HepG2 (cell line): Measurements from ENCODE around the gene NFE2. TPM values are rescaled to one million over a fixed set of nuclear protein-coding genes. Genes with fewer than 3 reads are reported as not detected.

Experiments
- CBFB ChIP-seq: sonication (generic); formaldehyde crosslinking; IDR thresholded peaks from 2 replicates; pipeline ENCODE4 v1.4.0; 2020; ENCODE audit warnings: missing genetic modification reagents
- CCAR2 ChIP-seq: fragments of 200-400 bp; formaldehyde crosslinking; optimal IDR thresholded peaks from 2 replicates; pipeline ENCODE3; 2018; ENCODE audit warnings: low read depth, mild to moderate bottlenecking, low read length, moderate library complexity
- CENPX ChIP-seq: sonication (generic); formaldehyde crosslinking; IDR thresholded peaks from 2 replicates; pipeline ENCODE4 v1.9.0; 2021; ENCODE audit warnings: mild to moderate bottlenecking, missing genetic modification reagents, moderate library complexity
- DPF2 ChIP-seq: sonication (generic); formaldehyde crosslinking; IDR thresholded peaks from 2 replicates; pipeline ENCODE4 v1.4.0; 2020; ENCODE audit warnings: mild to moderate bottlenecking, low read depth, missing genetic modification reagents, borderline replicate concordance
- ELF4 ChIP-seq: sonication (generic); formaldehyde crosslinking; IDR thresholded peaks from 2 replicates; pipeline ENCODE4 v1.5.0; 2020; ENCODE audit warnings: missing genetic modification reagents, mild to moderate bottlenecking, moderate library complexity, borderline replicate concordance
- FOXM1 ChIP-seq: sonication (generic); formaldehyde crosslinking; IDR thresholded peaks from 2 replicates; pipeline ENCODE4 v1.5.0; 2020; ENCODE audit warnings: missing genetic modification reagents
- HCFC1 ChIP-seq: fragments of 150-350 bp; IDR thresholded peaks from 2 replicates; pipeline ENCODE4 v1.6.1; 2014; ENCODE audit warnings: low read depth, low read length
- HDAC2 ChIP-seq: sonication (generic); formaldehyde crosslinking; IDR thresholded peaks from 2 replicates; pipeline ENCODE4 v1.4.0; 2020; ENCODE audit warnings: missing genetic modification reagents
- HMG20B ChIP-seq: conservative IDR thresholded peaks from 2 replicates; pipeline ENCODE4 v1.6.1; 2016; ENCODE audit warnings: missing genetic modification reagents, missing compliant biosample characterization
- IRF2 ChIP-seq: IDR thresholded peaks from 2 replicates; pipeline ENCODE4 v1.6.1; 2018; ENCODE audit warnings: missing genetic modification reagents, missing compliant biosample characterization
- LCORL ChIP-seq, 2 experiments: fragments of 450-650 bp in 1 of 2; sonication (generic) in 1 of 2; formaldehyde crosslinking in 1 of 2; IDR thresholded peaks; 2 replicates each; pipeline versions ENCODE4 v1.5.0 to v1.6.1; 2017 to 2020; ENCODE audit warnings: antibody characterized with exemption in 1 of 2, missing genetic modification reagents in 1 of 2
- MBNL3 ChIP-seq: fragments of 250-450 bp; sonication (Bioruptor Pico); conservative IDR thresholded peaks from 2 replicates; pipeline ENCODE4 v1.8.0; 2022; ENCODE audit warnings: mild to moderate bottlenecking, inconsistent platforms
- MTA1 ChIP-seq: sonication (generic); formaldehyde crosslinking; IDR thresholded peaks from 2 replicates; pipeline ENCODE4 v1.4.0; 2020; ENCODE audit warnings: missing genetic modification reagents, mild to moderate bottlenecking, borderline replicate concordance
- NFIC ChIP-seq: IDR thresholded peaks from 2 replicates; pipeline ENCODE4 v1.6.1; 2012; ENCODE audit warnings: mild to moderate bottlenecking, low read length, inconsistent platforms
- NPAS2 ChIP-seq: sonication (generic); formaldehyde crosslinking; IDR thresholded peaks from 2 replicates; pipeline ENCODE4 v1.8.0; 2022; ENCODE audit warnings: mild to moderate bottlenecking, missing genetic modification reagents, borderline replicate concordance
- PRPF4 ChIP-seq: fragments of 200-400 bp; formaldehyde crosslinking; IDR thresholded peaks from 2 replicates; pipeline ENCODE4 v1.6.1; 2016; ENCODE audit warnings: low read length, low read depth; ENCODE audit not compliant: poor library complexity, severe bottlenecking
- RXRA ChIP-seq: sonication (generic); formaldehyde crosslinking; IDR thresholded peaks from 2 replicates; pipeline ENCODE4 v1.5.1; 2020; ENCODE audit warnings: missing genetic modification reagents
- SALL2 ChIP-seq: sonication (generic); formaldehyde crosslinking; IDR thresholded peaks from 2 replicates; pipeline ENCODE4 v1.8.1; 2023; ENCODE audit warnings: mild to moderate bottlenecking, missing genetic modification reagents, inconsistent platforms
- SETDB1 ChIP-seq: sonication (generic); formaldehyde crosslinking; IDR thresholded peaks from 2 replicates; pipeline ENCODE4 v1.5.1; 2020; ENCODE audit warnings: missing genetic modification reagents, mild to moderate bottlenecking, borderline replicate concordance
- TCF7 ChIP-seq: sonication (generic); IDR thresholded peaks from 2 replicates; pipeline ENCODE4 v1.6.1; 2016; ENCODE audit warnings: antibody characterized with exemption, low read depth
- WIZ ChIP-seq: sonication (generic); formaldehyde crosslinking; IDR thresholded peaks from 2 replicates; pipeline ENCODE4 v1.5.1; 2020; ENCODE audit warnings: mild to moderate bottlenecking, missing genetic modification reagents
- ZFY ChIP-seq: sonication (generic); formaldehyde crosslinking; IDR thresholded peaks from 2 replicates; pipeline ENCODE4 v1.4.0; 2020; ENCODE audit warnings: missing genetic modification reagents
- ZMYM4 ChIP-seq: sonication (generic); formaldehyde crosslinking; IDR thresholded peaks from 2 replicates; pipeline ENCODE4 v1.8.1; 2023; ENCODE audit warnings: mild to moderate bottlenecking, missing genetic modification reagents
- ZNF143 ChIP-seq: sonication (generic); formaldehyde crosslinking; IDR thresholded peaks from 2 replicates; pipeline ENCODE4 v1.4.0; 2020; ENCODE audit warnings: missing genetic modification reagents
- ZNF30 ChIP-seq: sonication (generic); formaldehyde crosslinking; IDR thresholded peaks from 2 replicates; pipeline ENCODE4 v1.5.0; 2020; ENCODE audit warnings: mild to moderate bottlenecking, missing genetic modification reagents
- ZNF510 ChIP-seq: sonication (generic); formaldehyde crosslinking; IDR thresholded peaks from 2 replicates; pipeline ENCODE4 v1.4.0; 2020; ENCODE audit warnings: low read depth, mild to moderate bottlenecking, missing genetic modification reagents
- ZNF678 ChIP-seq: sonication (generic); formaldehyde crosslinking; IDR thresholded peaks from 2 replicates; pipeline ENCODE4 v1.4.0; 2020; ENCODE audit warnings: mild to moderate bottlenecking, missing genetic modification reagents
- ZNF782 ChIP-seq: sonication (generic); formaldehyde crosslinking; IDR thresholded peaks from 2 replicates; pipeline ENCODE4 v1.4.0; 2020; ENCODE audit warnings: missing genetic modification reagents, mild to moderate bottlenecking, borderline replicate concordance
- ZSCAN30 ChIP-seq: sonication (generic); formaldehyde crosslinking; IDR thresholded peaks from 2 replicates; pipeline ENCODE4 v1.5.0; 2020; ENCODE audit warnings: mild to moderate bottlenecking, missing genetic modification reagents
- polyA plus RNA-seq, 8 experiments: library from polyadenylated mRNA; depleted of rRNA in 3 of 8; stranded (reverse) in 7 of 8; unstranded in 1 of 8; fragments of >200 nt; fragmentation: Illumina TruSeq in 4 of 8; extraction: Trizol in 4 of 8; gene quantifications; 2 replicates each; pipeline versions ENCODE4 v1.2.1 to v1.2.3, GENCODE V29; 2011 to 2016; ENCODE audit warnings: low read depth in 4 of 8, missing spikeins in 1 of 8, mixed read lengths in 1 of 8; ENCODE audit not compliant: insufficient read depth in 1 of 8
- total RNA-seq, 5 experiments: library from RNA; depleted of rRNA; stranded (reverse); fragments of >200 nt; fragmentation: Illumina TruSeq; extraction: Trizol; gene quantifications; 2 replicates each; pipeline ENCODE4 v1.2.3, GENCODE V29; 2016; ENCODE audit warnings: low read depth in 1 of 5
- TF ChIP-seq, protein P1 (sequence below): sonication (generic); formaldehyde crosslinking; IDR thresholded peaks from 2 replicates; pipeline ENCODE4 v1.8.0; 2022; ENCODE audit warnings: mild to moderate bottlenecking, missing genetic modification reagents, moderate library complexity
- TF ChIP-seq, protein P2 (sequence below): sonication (generic); formaldehyde crosslinking; IDR thresholded peaks from 2 replicates; pipeline ENCODE4 v1.4.0; 2020; ENCODE audit warnings: missing genetic modification reagents

The NFE2 gene
- total and polyA plus RNA-seq, 2 of the 13 experiments (the other 11 are each of a cell fraction or from before 2014, with no cell fraction given): 4.5 to 7.8 TPM

GRCh38 chr12:54294152-54294952, 6.5 kb downstream of the NFE2 start (continued):
- TF ChIP-seq MBNL3 (no peak), DPF2 (peak; percentile 57; the same call in 1 of the 2 replicates), HDAC2 (CRISPR knock-in tag) (peak; percentile 41; the same call in 1 of the 2 replicates), SETDB1 (no peak), FOXM1 (CRISPR knock-in tag) (no peak), ZNF510 (CRISPR knock-in tag) (no peak), LCORL (IDR thresholded peaks at IDR 0.05) (no peak), LCORL (CRISPR knock-in tag; IDR thresholded peaks at IDR 0.05) (peak; percentile 49), HCFC1 (no peak), ZMYM4 (CRISPR knock-in tag) (peak; percentile 79), IRF2 (CRISPR knock-in tag) (peak; percentile 58), ZNF782 (CRISPR knock-in tag) (no peak), NPAS2 (no peak), PRPF4 (no peak), CENPX (no peak), HMG20B (no peak), TCF7 (0 out of 2 replicates have a peak, but pooled peaks have one; percentile 30), ELF4 (CRISPR knock-in tag) (no peak), ZNF30 (CRISPR knock-in tag) (no peak), CCAR2 (no peak), NFIC (no peak), MTA1 (CRISPR knock-in tag) (peak; percentile 55; the same call in 1 of the 2 replicates), ZSCAN30 (CRISPR knock-in tag) (no peak), SALL2 (no peak; the same call in 1 of the 2 replicates), ZFY (CRISPR knock-in tag) (peak; percentile 44; the same call in 1 of the 2 replicates), ZNF143 (CRISPR knock-in tag) (no peak), CBFB (CRISPR knock-in tag) (no peak), WIZ (CRISPR knock-in tag) (no peak), ZNF678 (no peak), RXRA (CRISPR knock-in tag) (peak; percentile 98)
- TF ChIP-seq, protein P1, sequence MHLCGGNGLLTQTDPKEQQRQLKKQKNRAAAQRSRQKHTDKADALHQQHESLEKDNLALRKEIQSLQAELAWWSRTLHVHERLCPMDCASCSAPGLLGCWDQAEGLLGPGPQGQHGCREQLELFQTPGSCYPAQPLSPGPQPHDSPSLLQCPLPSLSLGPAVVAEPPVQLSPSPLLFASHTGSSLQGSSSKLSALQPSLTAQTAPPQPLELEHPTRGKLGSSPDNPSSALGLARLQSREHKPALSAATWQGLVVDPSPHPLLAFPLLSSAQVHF (CRISPR knock-in tag): no peak
- TF ChIP-seq, protein P2, sequence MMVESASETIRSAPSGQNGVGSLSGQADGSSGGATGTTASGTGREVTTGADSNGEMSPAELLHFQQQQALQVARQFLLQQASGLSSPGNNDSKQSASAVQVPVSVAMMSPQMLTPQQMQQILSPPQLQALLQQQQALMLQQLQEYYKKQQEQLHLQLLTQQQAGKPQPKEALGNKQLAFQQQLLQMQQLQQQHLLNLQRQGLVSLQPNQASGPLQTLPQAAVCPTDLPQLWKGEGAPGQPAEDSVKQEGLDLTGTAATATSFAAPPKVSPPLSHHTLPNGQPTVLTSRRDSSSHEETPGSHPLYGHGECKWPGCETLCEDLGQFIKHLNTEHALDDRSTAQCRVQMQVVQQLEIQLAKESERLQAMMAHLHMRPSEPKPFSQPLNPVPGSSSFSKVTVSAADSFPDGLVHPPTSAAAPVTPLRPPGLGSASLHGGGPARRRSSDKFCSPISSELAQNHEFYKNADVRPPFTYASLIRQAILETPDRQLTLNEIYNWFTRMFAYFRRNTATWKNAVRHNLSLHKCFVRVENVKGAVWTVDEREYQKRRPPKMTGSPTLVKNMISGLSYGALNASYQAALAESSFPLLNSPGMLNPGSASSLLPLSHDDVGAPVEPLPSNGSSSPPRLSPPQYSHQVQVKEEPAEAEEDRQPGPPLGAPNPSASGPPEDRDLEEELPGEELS: peak; percentile 30; the same call in 1 of the 2 replicates
